OCI-LY3 (cell line): ENCODE data around the gene FRMD4A.

Experiments used
- H2AFZ ChIP-seq: fragments of 200-600, 300-600 bp; shearing (Covaris generic); 2 replicates; pipeline ENCODE4 v1.6.0; 2014; ENCODE audit warnings: antibody characterized with exemption, low read depth, low read length
- H3K27ac ChIP-seq: fragments of 200-600, 300-600 bp; sonication (generic); 2 replicates; pipeline ENCODE4 v1.5.1; 2014; ENCODE audit warnings: mild to moderate bottlenecking, low read length, moderate library complexity, mixed read lengths
- H3K27me3 ChIP-seq: fragments of 200-600, 300-600 bp; sonication (generic); 2 replicates; pipeline ENCODE4 v1.6.1; 2014; ENCODE audit warnings: low read depth, low read length, mixed read lengths
- H3K36me3 ChIP-seq: fragments of 200-600, 300-600 bp; sonication (generic); replicated peaks from 2 replicates; pipeline ENCODE3; 2014; ENCODE audit warnings: low read depth, low read length, mixed read lengths
- H3K4me1 ChIP-seq: fragments of 300-600, 200-600 bp; sonication (generic); 2 replicates; pipeline ENCODE4 v1.6.1; 2014; ENCODE audit warnings: low read length, mixed read lengths
- H3K4me2 ChIP-seq: fragments of 200-600, 300-600 bp; sonication (generic); 2 replicates; pipeline ENCODE4 v1.6.1; 2014; ENCODE audit warnings: low read length, mixed read lengths
- H3K4me3 ChIP-seq: fragments of 300-600, 200-600 bp; sonication (generic); 2 replicates; pipeline ENCODE4 v1.5.1; 2014; ENCODE audit warnings: antibody characterized with exemption, mild to moderate bottlenecking, low read length, moderate library complexity
- H3K79me2 ChIP-seq: fragments of 300-600, 200-600 bp; shearing (Covaris generic); 2 replicates; pipeline ENCODE4 v1.6.1; 2014; ENCODE audit warnings: mild to moderate bottlenecking, low read length, mixed read lengths
- H3K9ac ChIP-seq: fragments of 300-600, 200-600 bp; shearing (Covaris generic); 2 replicates; pipeline ENCODE4 v1.6.0; 2014; ENCODE audit warnings: mild to moderate bottlenecking, low read length, moderate library complexity
- H3K9me3 ChIP-seq: fragments of 200-600, 300-600 bp; shearing (Covaris generic); 2 replicates; pipeline ENCODE4 v1.6.1; 2014; ENCODE audit warnings: low read length, mixed read lengths; ENCODE audit not compliant: insufficient read depth
- H4K20me1 ChIP-seq: fragments of 200-600, 300-600 bp; sonication (generic); 2 replicates; pipeline ENCODE4 v1.6.1; 2016; ENCODE audit warnings: low read length, mixed read lengths; ENCODE audit not compliant: insufficient read depth
- CTCF ChIP-seq: fragments of 200-600, 300-600 bp; sonication (generic); IDR thresholded peaks from 2 replicates; pipeline ENCODE4 v1.5.1; 2014; ENCODE audit warnings: antibody characterized with exemption, low read length, low read depth
- EZH2phosphoT487 ChIP-seq: fragments of 200-600 bp; shearing (Covaris generic); IDR thresholded peaks from 2 replicates; pipeline ENCODE4 v1.6.1; 2018; ENCODE audit warnings: antibody characterized with exemption, mixed run types, low read depth

FRMD4A gene

GRCh38 chr10:14330388-14331061 lies at the start of gene FRMD4A:
FRMD4A (minus strand) TSS chr10:14330924.
- H3K4me3 ChIP-seq, result no peak within 1 kb of the TSS
- no peaks in the 10 kb centered on the region for H3K4me1 ChIP-seq
- H3K36me3 ChIP-seq, result no peaks in the 10 kb centered on the region
- no peak within 1 kb of the TSS for H2AFZ ChIP-seq
- no peaks in the 10 kb centered on the region for H4K20me1 ChIP-seq
- no peak within 1 kb of the TSS for H3K27ac ChIP-seq
- no peaks in the 10 kb centered on the region for H3K9me3 ChIP-seq
- no peak within 1 kb of the TSS for H3K4me2 ChIP-seq
- peaks cover 40% of the 10 kb centered on the region for H3K27me3 ChIP-seq
- no peak within 1 kb of the TSS for H3K9ac ChIP-seq
- H3K79me2 ChIP-seq, result no peaks in the 10 kb centered on the region
- TF ChIP-seq CTCF (no peak), EZH2phosphoT487 (no peak)

GRCh38 chr10:14379556-14380280 lies 49.0 kb upstream of the FRMD4A start:
- Histone ChIP-seq H3K9me3 (no peaks in the 10 kb centered on the region), H3K79me2 (no peaks in the 10 kb centered on the region), H3K9ac (no peak overlapping the region), H4K20me1 (no peaks in the 10 kb centered on the region), H2AFZ (no peak overlapping the region), H3K4me1 (peaks cover 7% of the 10 kb centered on the region), H3K27me3 (peaks cover 53% of the 10 kb centered on the region), H3K4me3 (no peak overlapping the region), H3K36me3 (no peaks in the 10 kb centered on the region), H3K4me2 (no peak overlapping the region), H3K27ac (no peak overlapping the region)
- TF ChIP-seq CTCF, result no peak
- TF ChIP-seq EZH2phosphoT487, result no peak

- Histone ChIP-seq H2AFZ (no peak overlapping the region), H3K4me1 (peaks cover 3% of the 10 kb centered on the region; the same call in 1 of the 2 replicates), H3K36me3 (no peaks in the 10 kb centered on the region), H3K4me3 (no peak overlapping the region), H3K27ac (no peak overlapping the region), H4K20me1 (no peaks in the 10 kb centered on the region), H3K27me3 (peaks cover 48% of the 10 kb centered on the region), H3K9me3 (no peaks in the 10 kb centered on the region), H3K9ac (no peak overlapping the region), H3K4me2 (no peak overlapping the region), H3K79me2 (no peaks in the 10 kb centered on the region)
- TF ChIP-seq CTCF, result no peak
- no peak for TF ChIP-seq EZH2phosphoT487
Measured at GRCh38 chr10:14378387-14378960, 47.8 kb upstream of the FRMD4A start.

GRCh38 chr10:14377591-14378175 lies 47.0 kb upstream of the FRMD4A start:
- H3K9me3 ChIP-seq, result no peaks in the 10 kb centered on the region
- H3K4me3 ChIP-seq, result no peak overlapping the region
- H3K4me2 ChIP-seq, result no peak overlapping the region
- no peaks in the 10 kb centered on the region for H3K36me3 ChIP-seq
- no peak overlapping the region for H3K27ac ChIP-seq
- no peaks in the 10 kb centered on the region for H4K20me1 ChIP-seq
- TF ChIP-seq EZH2phosphoT487 (no peak), CTCF (no peak)
- H3K27me3 ChIP-seq, result peaks cover 49% of the 10 kb centered on the region
- H3K4me1 ChIP-seq, result peaks cover 3% of the 10 kb centered on the region; the same call in 1 of the 2 replicates
- no peaks in the 10 kb centered on the region for H3K79me2 ChIP-seq
- no peak overlapping the region for H2AFZ ChIP-seq
- H3K9ac ChIP-seq, result no peak overlapping the region
